LNCaP clone FGC (cell line): ENCODE results near the gene CITED2.

Experiments
- DNase-seq: peaks from one replicate; pipeline ENCODE4 v3.0.0-alpha.2; 2011; ENCODE audit warnings: low read depth
- H3K4me3 ChIP-seq: 2 replicates; pipeline ENCODE4 v1.5.1; 2011; ENCODE audit warnings: mild to moderate bottlenecking, low read depth, low read length, control low read depth
- TF ChIP-seq, protein P1 (sequence below): IDR thresholded peaks from 2 replicates; pipeline ENCODE4 v1.5.1; 2012; ENCODE audit warnings: mild to moderate bottlenecking; ENCODE audit not compliant: control insufficient read depth, insufficient read depth; ENCODE audit errors: extremely low read depth

CITED2 gene

DNA sequence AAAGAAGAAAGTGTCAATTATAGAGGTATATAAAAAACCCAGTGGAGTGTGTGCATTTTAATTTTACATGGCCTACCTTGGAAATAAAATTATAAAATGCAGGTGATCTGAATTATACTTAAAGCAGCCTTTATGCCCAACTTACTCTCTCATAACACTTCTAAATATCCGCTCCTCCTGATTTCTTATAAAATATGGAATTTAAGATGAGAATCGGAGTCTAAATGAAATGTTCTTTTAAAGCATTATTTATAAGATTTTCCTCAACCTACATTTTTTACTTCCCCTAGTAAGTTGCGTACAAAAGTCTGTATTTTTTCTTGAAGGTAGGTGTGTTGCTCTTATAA is 3.5 kb downstream of the CITED2 start:
- no peak for DNase-seq
- TF ChIP-seq, protein P1, sequence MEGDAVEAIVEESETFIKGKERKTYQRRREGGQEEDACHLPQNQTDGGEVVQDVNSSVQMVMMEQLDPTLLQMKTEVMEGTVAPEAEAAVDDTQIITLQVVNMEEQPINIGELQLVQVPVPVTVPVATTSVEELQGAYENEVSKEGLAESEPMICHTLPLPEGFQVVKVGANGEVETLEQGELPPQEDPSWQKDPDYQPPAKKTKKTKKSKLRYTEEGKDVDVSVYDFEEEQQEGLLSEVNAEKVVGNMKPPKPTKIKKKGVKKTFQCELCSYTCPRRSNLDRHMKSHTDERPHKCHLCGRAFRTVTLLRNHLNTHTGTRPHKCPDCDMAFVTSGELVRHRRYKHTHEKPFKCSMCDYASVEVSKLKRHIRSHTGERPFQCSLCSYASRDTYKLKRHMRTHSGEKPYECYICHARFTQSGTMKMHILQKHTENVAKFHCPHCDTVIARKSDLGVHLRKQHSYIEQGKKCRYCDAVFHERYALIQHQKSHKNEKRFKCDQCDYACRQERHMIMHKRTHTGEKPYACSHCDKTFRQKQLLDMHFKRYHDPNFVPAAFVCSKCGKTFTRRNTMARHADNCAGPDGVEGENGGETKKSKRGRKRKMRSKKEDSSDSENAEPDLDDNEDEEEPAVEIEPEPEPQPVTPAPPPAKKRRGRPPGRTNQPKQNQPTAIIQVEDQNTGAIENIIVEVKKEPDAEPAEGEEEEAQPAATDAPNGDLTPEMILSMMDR: no peak
- no peak overlapping the region for H3K4me3 ChIP-seq

DNA sequence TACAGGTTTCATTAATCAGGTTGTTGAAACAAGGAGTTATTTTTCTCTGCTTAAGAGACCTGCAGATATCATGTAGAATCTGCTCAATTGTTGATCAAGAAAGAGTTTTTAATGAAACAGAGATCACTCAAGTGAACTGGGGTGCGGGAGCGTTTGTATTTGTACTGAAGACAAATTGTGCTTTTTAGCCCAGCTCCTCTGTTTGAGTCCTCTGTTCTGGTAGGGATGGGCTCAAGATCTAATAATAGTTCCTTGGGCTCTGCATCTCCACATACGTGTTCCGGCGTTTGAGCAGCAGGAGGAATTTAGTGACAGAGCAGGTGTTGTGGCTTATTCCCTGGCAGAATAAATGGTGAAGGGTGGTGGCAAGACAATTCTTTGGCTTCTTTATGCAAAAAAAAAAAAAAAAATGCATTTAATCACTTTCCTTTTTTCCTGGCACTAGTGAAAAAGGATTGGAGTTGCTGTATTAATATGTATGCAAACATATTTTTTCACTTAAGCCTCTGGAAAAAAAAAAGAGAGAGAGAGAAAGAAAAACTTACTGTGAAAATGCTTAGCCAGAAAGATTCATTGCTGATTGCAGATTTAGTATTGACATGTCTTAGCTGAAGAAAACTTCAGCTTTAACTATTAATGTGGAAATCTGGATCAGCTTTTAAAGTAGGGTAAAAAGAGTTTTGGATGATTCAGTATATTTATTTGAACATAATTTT is 4.0 kb downstream of the CITED2 start:
- DNase-seq: no peak
- TF ChIP-seq, protein P1: no peak
- H3K4me3 ChIP-seq: no peak overlapping the region

DNA sequence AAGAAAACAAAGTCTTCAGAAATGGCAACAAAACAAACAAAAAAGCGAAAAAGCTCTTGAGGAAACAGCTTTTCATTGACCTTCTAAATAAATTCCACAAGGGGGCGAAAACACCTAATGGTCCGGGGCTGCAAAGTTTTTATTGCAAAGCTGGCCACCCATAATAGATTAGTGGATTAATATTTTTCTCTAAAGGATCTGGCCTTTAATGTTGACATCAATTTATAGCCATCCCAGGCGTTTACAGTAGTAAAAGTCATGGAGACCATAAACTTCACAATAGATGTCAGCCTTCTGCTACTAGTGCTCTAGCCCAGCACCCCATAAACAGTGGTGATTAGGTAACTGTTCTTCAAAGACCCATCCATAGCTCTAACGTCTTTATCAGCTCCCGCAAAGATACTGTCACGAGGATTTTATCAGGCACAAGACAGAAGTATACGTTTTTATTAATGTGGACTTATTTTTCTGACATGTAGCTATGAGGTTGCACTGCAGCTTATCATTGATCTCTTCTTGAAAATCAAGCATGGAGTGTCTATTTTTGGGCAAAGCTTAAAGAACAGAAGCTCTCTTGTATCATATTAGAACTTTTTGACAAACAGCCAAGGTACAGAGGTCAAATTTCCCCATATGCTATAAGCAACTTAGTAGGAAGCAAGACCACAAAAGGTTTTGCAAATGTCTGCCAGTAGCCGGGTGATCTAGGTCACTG is 4.7 kb downstream of the CITED2 start:
- no peak for DNase-seq
- TF ChIP-seq, protein P1: peak; percentile 46
- no peak overlapping the region for H3K4me3 ChIP-seq

DNA sequence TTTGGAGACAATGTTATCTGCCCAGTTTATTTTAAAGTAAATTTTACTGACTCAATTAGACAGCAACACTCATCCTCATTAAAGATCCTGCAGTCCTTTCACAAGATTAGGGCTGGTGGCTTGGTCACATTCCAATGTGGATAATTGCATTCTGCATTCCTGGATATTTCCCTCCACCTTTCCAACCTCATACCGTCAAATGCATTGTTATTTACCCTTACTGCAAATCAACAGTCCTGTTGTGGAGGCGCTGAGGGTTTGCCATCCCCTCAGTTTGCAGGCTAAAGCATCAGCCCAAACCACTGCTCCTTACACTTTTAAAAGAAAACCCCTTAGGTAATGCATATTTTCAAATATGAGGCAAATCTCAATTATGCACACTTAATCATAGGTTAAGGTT is 5.4 kb downstream of the CITED2 start:
- TF ChIP-seq, protein P1: no peak
- no peak overlapping the region for H3K4me3 ChIP-seq
- DNase-seq: no peak

DNA sequence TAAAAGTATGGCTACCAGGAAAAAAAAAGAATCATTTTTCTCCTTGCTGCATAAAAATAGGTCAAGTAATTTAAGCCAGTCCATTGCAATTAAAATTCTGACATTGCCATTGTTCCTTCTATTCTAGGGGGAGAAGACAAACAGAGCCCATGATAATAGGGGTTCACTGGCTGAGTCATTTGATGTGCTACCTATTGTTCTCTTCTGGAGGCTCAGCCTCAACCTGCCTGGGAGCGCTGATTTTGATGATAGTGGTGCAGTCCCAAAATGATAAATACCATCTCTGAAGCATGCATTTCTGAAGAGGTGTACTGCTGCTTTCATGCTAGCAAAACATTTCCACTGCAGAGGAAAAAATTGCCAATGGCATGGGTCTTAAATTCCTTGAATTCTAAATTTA is 5.8 kb downstream of the CITED2 start:
- TF ChIP-seq, protein P1: no peak
- no peak overlapping the region for H3K4me3 ChIP-seq
- no peak for DNase-seq

DNA sequence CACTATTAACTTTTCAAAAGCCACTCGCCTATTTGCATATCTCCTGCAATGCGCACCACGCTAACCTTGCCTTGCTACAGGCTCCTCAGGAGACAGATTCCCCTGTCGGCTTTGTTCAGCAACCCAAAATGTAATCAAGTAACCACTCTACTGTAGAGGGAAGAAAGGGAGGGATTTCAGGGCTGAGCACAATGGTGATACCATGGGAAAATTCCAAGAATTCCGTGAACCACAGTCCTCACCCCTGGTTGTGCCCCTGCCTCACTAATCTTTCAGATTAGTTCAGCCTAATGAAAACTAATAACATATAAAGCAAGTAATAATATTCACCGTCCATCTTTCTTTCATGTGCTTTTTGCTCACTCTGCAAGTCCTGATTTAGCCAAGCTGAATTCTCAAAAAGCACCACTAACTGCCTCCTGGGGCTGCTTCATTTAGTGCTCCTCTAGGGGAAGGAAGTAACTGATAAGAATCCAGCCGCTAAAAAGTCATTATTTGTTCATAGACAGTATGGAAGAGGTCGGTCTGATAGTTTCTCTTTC is 6.6 kb downstream of the CITED2 start:
- H3K4me3 ChIP-seq: no peak overlapping the region
- TF ChIP-seq, protein P1: no peak
- DNase-seq: no peak
